GM12892 (cell line): ENCODE results near the gene ADAMTS16.

Experiments
- DNase-seq: peaks from one replicate; pipeline ENCODE4 v3.0.0; 2011; ENCODE audit not compliant: insufficient read length
- FAIRE-seq: peaks from 2 replicates; lab custom pipeline; 2011; peaks lifted over from hg19 to GRCh38; lab: Jason Lieb, UNC
- POLR2A ChIP-seq: IDR thresholded peaks from 2 replicates; pipeline ENCODE4 v1.6.1; 2011; ENCODE audit warnings: low read depth, low read length, control low read depth
- POLR2AphosphoS5 ChIP-seq: IDR thresholded peaks from 2 replicates; pipeline ENCODE4 v1.6.1; 2011; ENCODE audit warnings: low read depth, low read length, control low read depth
- TAF1 ChIP-seq: IDR thresholded peaks from 2 replicates; pipeline ENCODE4 v1.6.1; 2011; ENCODE audit warnings: low read depth, mild to moderate bottlenecking, control low read depth, low read length, borderline replicate concordance

The ADAMTS16 gene

DNA sequence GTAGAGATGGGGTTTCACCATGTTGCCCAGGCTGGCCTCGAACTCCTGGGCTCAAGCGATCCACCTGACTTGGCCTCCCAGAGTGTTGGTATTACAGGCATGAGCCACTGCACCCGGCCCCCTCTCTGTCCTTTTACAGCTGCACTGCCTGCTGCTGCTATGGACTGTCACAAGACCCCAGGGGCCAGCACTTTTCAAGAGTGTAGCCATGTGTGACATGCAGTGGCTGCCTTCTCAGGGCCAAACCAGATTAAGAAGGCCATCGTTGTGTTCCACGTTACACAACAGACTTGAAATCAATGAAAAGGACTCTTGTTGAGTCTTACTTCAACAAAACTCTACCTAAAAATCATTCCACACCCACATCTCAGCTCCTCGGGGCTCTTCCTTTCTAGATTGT, 203.4 kb downstream of the ADAMTS16 start:
- TF ChIP-seq POLR2AphosphoS5 (no peak), TAF1 (no peak), POLR2A (no peak)
- DNase-seq (no peak), FAIRE-seq (no peak)

DNA sequence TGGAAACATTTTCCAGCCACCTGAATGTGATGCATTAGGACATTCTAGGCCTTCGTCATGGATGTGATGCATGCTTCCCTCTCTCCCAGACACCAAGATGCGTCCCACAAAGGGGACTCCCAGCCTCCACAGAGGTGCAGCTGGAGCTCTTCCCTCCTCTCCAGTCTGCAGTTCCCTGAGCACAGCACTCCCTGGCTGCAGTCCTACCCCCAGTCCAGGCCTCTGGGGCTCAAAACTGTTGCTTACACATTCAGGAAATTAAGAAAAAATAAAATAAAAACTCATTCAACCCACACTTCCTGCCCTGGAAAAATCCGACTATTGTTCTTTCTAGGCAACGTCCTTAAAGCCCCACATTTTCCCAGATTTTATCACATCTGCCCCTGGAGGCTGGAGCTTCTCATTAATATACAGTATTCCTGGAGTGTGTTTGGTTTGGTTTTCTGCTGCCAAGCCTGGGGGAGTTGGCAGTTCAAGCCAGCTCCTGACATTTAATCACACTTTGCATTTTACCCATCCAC, 204.0 kb downstream of the ADAMTS16 start:
- DNase-seq (no peak), FAIRE-seq (no peak)
- TF ChIP-seq TAF1 = no peak
- TF ChIP-seq POLR2AphosphoS5 = no peak
- TF ChIP-seq POLR2A = no peak

GRCh38 chr5:5344606-5345005, 204.5 kb downstream of the ADAMTS16 start:
- TF ChIP-seq POLR2AphosphoS5 = no peak
- TF ChIP-seq TAF1 = no peak
- no peak for TF ChIP-seq POLR2A
- FAIRE-seq (no peak), DNase-seq (no peak)

- TF ChIP-seq POLR2A (no peak), TAF1 (no peak), POLR2AphosphoS5 (no peak)
- FAIRE-seq (no peak), DNase-seq (no peak)
Measured at GRCh38 chr5:5347442-5347841, 207.3 kb downstream of the ADAMTS16 start.

DNA sequence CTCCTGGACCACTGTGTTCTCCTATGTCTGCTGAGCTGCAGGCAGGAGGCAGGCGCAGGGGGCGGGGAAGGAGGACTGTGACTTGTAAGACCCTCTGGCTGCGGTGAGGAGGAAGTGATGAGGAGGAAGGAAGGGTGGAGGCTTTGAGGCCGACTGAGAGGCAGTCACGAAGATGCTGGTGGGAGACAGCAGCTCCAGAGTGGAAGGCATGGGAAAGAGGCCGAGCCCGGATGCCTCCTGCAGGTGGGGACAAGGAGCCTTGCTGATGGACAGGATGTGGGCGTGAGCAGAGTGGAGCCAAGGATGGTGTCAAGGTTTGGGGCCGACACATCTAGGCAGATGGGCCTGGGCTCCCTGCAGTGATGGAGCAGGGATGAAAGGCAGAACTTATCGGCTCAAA, 208.0 kb downstream of the ADAMTS16 start:
- DNase-seq (no peak), FAIRE-seq (no peak)
- TF ChIP-seq POLR2AphosphoS5 (no peak), POLR2A (no peak), TAF1 (no peak)

DNA sequence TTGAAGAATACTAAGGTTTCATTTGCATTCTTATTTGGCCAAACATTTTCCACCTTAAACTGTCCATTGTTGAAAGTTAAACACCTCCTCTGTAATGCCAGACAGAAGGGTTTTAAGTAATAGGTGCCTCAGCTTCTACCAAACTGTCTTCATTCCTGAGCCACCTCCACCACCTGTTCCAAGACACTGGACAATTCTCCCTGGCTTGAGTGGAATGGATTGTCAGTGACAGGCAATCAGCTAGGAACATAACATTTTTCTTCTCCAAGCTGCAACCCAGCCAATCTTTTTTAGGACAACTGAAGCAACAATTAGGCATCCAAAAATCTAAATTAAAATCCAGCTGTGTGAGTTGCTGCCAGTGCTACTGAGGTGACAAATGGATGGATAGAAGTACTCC, 208.4 kb downstream of the ADAMTS16 start:
- no peak for TF ChIP-seq POLR2A
- no peak for TF ChIP-seq POLR2AphosphoS5
- TF ChIP-seq TAF1 = no peak
- no peak for DNase-seq
- FAIRE-seq = no peak

DNA sequence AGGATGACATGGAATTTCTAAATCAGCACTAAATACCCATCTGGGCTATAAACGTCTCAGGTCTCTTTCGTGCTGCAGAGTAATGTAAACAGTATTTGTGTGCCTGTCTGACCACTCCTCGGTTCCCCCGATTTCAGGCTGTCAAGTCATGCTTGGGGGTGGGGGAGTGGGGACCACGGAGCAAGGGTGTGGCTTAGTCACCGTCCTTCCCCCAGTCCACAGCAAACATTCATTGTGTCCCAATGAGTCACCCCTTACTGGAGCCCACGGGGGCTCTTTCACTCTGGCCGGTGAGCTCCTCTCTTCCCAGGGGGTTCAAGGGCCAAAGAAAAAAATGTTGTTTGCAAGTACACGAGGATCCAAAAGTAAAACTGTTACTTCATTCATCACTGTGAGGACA, 210.0 kb downstream of the ADAMTS16 start:
- FAIRE-seq = no peak
- no peak for DNase-seq
- no peak for TF ChIP-seq POLR2A
- no peak for TF ChIP-seq TAF1
- no peak for TF ChIP-seq POLR2AphosphoS5

DNA sequence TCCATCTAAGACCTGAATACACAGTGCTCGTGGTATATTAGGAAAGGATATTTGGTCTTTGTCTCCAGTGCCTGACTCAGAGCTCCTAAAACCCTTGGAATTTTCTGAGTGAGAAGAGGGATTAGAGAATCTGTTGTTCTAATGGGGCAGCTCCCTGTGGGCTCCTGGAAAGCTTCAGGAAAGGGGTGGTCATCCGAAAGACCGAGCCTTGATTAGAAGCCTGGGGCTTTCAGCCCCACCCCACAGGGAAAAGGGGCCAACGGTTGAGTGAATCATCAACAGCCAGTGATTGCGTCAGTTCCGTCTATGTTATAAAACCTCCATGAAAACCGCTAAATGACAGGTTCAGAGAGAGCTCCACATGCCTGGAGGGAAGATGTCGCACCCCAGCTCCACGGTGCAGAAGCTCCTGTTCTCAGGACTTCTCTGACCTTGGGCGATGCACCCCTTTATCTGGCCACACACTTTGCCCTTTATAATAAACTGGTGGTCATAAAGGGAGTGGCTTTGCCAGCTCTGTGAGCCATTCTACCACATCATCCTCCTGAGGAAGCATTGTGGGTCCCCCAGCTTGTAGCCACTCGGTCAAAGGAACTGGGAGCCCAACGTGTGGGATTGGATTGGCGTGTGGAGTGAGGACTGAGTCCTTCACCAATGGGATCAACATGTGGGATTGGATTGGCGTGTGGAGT, 211.3 kb downstream of the ADAMTS16 start:
- no peak for TF ChIP-seq POLR2AphosphoS5
- no peak for TF ChIP-seq TAF1
- no peak for TF ChIP-seq POLR2A
- no peak for FAIRE-seq
- no peak for DNase-seq

GRCh38 chr5:5352675-5353074, 212.5 kb downstream of the ADAMTS16 start:
- DNase-seq (no peak), FAIRE-seq (no peak)
- TF ChIP-seq TAF1 (no peak), POLR2AphosphoS5 (no peak), POLR2A (no peak)

- DNase-seq = no peak
- no peak for FAIRE-seq
Measured at GRCh38 chr5:5353681-5354080, 213.6 kb downstream of the ADAMTS16 start.

GRCh38 chr5:5356765-5357164, 216.6 kb downstream of the ADAMTS16 start:
- FAIRE-seq (no peak), DNase-seq (no peak)
- no peak for TF ChIP-seq POLR2AphosphoS5
- TF ChIP-seq POLR2A = no peak
- no peak for TF ChIP-seq TAF1

More at GRCh38 chr5:5353681-5354080, 213.6 kb downstream of the ADAMTS16 start:
- no peak for TF ChIP-seq TAF1
- no peak for TF ChIP-seq POLR2A
- no peak for TF ChIP-seq POLR2AphosphoS5

DNA sequence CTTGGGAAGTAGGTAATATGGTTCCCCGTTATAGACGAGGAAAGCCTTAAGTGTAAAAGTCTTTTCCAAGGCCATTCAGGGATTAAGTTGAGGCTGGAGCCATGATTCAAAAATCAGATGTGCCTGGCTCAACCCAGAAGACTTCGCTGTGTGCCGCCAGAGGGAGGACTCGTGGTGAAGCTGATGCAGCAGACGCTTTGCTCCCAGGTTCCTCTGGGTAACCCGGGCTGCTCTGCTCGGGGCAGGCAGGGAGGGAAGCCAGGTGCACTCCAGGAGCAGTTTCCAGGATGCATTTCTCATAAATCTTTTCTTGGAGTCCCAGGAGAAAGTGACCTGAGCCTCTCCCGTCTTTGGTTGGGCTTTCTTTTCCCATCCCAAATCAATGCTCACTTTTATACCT, 219.5 kb downstream of the ADAMTS16 start:
- DNase-seq (no peak), FAIRE-seq (no peak)
- TF ChIP-seq POLR2A (no peak), POLR2AphosphoS5 (no peak), TAF1 (no peak)
